Right renal cortex interstitium (tissue), 3 donors: ENCODE measurements around the gene PKN2. TPM values are rescaled to one million over a fixed set of nuclear protein-coding genes. Genes with fewer than 3 reads are reported as not detected.
A peak's percentile ranks its signal among the peaks of the same experiment; 100 is the strongest.

Experiments
- DNase-seq, 3 donors: peaks; one replicate each; pipeline ENCODE4 v3.0.0-alpha.2; 2013; ENCODE audit warnings: low read depth in 3 of 3, low spot score in 2 of 3
- polyA plus RNA-seq, 3 donors: library from polyadenylated mRNA; unstranded; fragments of 120-200 nt; gene quantifications; one replicate each; pipeline ENCODE4 v1.2.1, GENCODE V29; 2013; ENCODE audit not compliant: insufficient read length in 3 of 3

Gene PKN2
- 10 to 100 TPM; 62.9 to 71.7 (median 67.0) TPM for polyA plus RNA-seq

- DNase-seq = peak; percentile 89 to 97 (median 92)
Observed at GRCh38 chr1:88683541-88684481, at the start of gene PKN2. TSS of gene PKN2 (plus strand) at chr1:88684273. CDS start at chr1:88684581, 308 bp downstream.

DNA sequence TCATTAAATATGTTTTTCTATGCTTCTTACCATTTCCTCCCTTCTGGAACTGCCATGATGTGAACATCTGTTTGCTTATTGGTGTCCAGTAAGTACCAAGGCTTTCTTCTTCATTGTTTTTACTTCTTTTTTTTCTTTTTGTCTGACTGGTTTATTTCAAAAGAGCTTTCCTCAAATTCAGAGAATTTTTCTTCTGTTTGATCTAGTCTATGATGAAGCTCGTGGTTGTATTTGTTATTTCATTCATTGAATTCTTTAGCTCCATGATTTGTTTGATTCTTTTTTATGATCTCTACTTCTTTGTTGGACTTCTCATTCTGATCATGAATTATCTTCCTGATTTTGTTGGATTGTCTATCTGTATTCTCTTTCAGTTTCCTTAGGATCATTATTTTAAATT lies 49.5 kb upstream of the PKN2 start:
- DNase-seq = no peak

DNA sequence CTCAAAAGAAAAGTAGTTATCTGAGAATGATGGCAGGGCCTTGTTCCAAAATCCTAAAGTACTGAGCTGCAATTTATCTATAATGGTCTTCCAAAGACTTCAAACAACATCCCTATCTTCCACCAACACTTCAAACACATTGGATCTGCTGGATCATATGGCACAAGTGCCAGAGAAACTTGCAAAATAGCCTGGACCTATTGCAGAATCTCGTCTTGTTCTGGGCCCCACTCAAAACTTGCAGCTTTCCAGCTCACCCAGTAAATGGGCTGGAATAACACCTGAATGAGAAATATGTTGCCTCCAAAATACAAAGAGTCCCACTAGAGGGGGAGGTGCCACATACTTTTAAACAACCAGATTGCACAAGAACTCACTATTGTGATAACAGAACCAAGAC lies 44.0 kb upstream of the PKN2 start:
- DNase-seq = no peak

DNA sequence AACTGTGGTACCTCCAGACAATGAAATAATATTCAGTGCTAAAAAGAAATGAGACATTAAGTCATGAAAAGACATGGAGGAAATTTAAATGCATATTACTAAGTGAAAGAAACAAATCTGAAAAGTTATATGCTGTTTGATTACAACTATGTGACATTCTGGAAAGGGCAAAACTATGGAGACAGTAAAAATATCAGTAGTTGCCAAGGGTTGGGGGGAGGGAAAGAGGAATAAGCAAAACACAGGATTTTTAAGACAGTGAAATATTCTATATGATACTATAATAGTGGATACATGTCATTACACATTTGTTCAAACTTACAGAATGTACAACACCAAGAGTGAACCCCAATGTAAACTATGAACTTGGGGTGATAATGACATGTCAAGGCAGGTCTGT lies 38.2 kb upstream of the PKN2 start:
- DNase-seq = no peak

- DNase-seq = no peak
Observed at GRCh38 chr1:88646476-88647248, 37.4 kb upstream of the PKN2 start.

GRCh38 chr1:88647249-88647645 lies 36.8 kb upstream of the PKN2 start:
- no peak for DNase-seq

- no peak for DNase-seq
Observed at GRCh38 chr1:88647749-88648415, 36.2 kb upstream of the PKN2 start.

DNA sequence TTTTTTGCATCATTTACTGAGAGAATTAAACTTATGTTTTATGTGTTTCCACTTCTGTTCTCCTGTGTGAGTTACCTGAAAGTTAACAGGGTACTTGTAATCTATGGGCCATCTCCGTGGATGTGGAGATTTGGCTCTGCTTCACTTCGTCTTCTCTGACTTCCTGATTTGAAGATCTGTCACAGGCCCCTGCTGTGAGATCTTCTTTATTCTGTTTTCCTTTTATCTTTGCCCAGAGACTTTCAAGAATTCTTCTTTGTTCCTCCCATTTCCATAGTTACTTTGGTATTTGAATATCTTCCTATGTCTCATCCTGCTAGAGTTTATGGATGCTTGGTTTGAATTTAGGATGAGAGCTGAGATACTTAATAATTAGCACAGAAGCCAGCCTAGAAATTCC lies 35.4 kb upstream of the PKN2 start:
- DNase-seq = no peak

DNA sequence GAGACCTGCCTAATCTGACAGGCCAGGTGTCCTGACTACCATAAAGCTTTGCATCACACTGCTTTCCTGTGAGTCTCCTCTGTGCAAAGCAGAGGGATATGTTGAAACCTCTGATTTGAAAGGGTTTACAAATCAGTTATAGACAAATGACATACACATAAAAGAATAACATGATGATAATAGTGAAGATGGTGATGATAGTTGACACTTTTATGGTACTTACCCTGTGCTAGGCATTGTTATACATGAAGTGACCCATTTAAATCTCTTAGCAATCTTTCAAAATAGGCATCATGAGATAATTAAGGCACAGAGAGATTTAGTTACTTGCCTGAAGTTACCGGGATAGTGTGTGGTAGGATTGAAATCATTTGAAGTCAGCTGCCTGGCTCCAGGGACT lies 34.1 kb upstream of the PKN2 start:
- DNase-seq = no peak

DNA sequence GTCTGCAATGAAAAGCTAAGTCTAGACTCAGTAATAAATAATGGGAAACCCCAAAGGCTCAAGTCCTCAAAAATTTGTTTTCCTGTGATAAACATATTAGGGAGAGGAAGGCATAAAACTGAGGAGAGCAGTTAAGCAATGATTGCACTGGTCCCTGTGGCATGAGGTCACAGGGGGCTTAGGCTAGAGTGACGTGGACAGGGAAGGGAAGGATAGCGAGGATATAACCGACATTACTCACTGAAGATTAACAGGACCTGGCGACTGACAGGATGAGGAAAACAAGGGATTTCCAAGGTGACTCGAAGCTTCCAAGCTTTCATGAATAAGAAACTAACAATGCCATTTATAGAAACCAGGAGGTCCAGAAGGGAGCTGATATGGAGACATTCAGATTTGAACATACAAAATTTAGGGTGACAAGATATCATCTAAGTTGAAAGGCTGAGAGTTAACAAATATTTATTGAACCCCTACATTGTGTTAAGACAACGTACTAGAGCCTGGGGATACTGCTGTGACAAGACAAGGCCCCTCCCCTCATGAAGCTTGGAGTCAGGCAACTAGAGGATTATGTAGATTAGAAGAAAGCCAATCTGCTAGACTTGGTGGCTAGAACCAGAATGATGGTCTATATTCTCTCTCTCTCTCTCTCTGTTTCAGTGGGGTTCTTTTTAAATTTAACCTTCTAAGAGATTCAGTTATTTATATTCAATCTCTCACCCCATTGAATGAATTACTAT lies 33.2 kb upstream of the PKN2 start:
- DNase-seq = no peak

DNA sequence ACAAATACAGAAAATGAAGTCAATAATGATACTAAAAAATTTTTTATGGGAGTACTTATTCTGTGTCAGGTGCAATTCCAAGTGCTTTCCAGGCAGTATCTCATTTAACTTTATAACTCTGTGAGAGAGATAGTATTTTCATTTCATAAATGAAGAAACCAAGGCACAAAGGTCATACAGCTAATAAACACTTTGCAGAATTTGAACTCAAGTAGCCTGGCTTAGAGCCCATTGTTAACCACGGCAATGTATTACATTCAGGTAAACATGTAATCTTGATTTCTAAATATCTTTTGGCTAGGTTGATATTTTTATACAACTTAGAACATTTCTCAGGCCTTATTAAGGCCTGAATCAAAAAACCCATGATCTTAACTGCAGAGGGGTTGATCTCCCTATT lies 28.9 kb upstream of the PKN2 start:
- no peak for DNase-seq

DNA sequence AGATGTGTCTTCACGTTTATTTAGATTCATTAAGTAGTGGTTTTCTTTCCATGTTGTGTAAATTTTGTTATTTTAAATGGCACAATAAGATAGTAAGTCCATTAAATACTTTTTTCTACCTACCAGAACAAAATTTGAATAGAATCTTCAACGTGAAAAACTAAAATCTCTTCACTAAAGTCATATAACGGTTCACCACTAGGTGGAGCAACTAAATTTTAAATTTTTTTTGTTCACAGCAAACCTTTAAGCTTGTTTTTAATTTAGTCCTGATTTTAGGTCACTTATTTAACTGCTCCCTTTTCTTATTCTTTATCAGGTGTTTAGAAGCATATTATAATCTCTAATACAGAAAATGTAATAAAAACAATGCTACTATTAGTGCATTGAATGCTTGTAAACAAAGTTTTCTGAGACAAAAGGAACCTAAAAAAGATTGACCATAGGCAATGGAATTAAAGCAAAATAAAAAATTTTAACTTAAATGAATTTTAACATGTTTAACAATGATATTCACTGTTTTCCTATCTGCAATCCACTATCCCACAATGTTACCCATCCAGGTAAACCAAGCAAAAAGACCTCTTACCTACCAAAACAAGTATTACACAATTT lies 28.3 kb upstream of the PKN2 start:
- peak in 1 of 3 donors; percentile 10 for DNase-seq

DNA sequence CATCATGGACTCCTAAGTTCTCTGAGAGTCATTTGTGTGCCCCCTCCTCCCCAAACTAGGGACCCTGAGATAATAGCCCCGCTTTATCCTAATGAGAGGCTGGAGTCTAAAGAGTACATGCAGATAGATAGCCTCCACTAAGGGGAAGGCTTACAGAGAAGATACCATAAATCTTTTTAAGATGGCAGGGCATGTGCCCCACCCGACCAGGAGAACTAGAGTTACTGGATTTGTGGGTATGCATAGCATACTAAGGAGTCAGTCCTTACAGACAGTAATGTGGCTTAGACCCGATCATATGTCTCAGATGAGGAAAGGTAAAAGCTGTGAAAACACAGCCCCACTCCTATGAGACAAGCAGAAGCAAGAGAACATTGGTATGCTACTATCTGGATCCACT lies 25.7 kb upstream of the PKN2 start:
- no peak for DNase-seq

- no peak for DNase-seq
Observed at GRCh38 chr1:88659552-88659951, 24.5 kb upstream of the PKN2 start.

DNA sequence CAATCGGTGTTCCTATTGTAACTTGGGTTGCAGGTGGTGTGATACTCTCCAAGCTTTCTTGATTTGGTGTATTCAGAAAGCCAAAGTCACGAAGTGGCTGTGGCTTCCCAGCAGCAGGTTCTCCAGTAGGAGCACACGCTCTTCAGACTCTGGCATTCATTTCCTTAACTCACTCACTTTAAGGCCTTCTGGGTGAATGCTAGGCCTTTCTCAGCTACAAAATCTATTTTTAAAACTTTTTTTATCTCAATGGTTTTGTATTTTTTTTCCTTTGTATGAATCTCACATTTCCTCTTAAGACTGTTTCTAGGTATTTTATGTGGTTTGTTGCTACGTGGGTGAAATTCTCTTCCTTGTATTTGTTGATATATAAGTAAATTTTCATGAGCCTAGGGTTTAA lies 22.9 kb upstream of the PKN2 start:
- DNase-seq = no peak

DNA sequence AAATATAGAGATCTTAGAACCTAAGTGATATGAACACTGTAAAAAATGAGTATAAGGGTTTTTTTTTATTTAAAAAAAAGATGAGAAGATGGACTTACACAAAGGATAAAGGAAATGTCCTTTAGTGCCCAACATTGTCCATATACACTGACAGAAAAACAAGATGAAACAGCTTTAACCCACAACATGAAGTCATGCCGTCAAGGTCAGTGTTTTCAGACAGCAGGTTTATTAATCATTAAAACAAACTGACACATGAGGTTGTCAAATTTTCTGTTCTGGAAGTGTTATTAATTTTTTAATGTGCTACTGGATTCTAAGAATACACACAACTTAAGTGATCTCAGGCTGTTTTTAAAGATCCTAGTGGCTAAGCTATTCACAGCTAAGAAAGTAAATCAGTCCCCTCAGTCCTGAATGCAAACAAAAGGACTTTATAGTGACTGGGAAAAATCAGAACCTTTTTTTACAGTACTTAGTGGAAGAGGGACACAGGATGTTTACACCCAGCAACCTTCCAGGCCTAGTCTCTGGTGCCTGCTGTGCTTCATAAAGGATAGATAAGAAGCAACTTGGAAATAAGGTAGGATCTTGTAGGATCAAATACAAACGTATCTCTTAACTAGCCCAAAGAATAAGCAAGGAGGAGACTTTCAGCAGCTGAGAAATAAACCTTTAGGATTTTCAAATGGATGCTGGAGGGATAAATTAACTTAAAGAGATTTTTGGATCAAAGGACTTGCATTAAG lies 21.9 kb upstream of the PKN2 start:
- no peak for DNase-seq

GRCh38 chr1:88662723-88663122 lies 21.4 kb upstream of the PKN2 start:
- no peak for DNase-seq

DNA sequence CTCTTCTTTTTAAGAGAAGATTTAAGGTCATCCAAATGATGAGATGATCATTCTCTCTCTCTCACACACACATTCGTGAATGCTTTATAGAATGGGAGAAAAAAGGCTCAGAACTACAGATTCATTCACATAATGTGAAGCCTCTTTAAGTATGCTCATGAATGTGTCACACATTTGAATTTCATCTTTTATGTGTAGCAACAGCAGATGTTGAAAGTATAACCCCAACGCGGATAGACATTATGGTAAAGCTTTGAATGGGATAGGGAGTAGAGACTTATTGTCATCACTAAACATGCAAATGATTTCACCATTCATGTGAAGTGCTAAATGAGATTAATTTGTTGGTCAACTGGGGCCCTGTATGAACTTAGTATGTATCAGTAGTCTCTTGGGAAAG lies 15.7 kb upstream of the PKN2 start:
- DNase-seq = no peak

GRCh38 chr1:88670462-88670861 lies 13.6 kb upstream of the PKN2 start:
- no peak for DNase-seq
